Umbilical cord (tissue), 2 donors: ENCODE data around the gene AIFM2. TPM values are rescaled to one million over a fixed set of nuclear protein-coding genes. Genes with fewer than 3 reads are reported as not detected.

ENCODE experiments used
- DNase-seq: peaks from one replicate; pipeline ENCODE4 v3.0.0-alpha.2; 2015; ENCODE audit warnings: low spot score
- total RNA-seq: library from RNA; depleted of rRNA; stranded (reverse); fragments of >200 nt; gene quantifications from one replicate; pipeline ENCODE4 v1.2.3, GENCODE V29; 2014; ENCODE audit warnings: low replicate concordance; ENCODE audit not compliant: insufficient read depth

AIFM2 gene
- total RNA-seq, 1 donor from 2014 or later: 2.6 TPM

DNA sequence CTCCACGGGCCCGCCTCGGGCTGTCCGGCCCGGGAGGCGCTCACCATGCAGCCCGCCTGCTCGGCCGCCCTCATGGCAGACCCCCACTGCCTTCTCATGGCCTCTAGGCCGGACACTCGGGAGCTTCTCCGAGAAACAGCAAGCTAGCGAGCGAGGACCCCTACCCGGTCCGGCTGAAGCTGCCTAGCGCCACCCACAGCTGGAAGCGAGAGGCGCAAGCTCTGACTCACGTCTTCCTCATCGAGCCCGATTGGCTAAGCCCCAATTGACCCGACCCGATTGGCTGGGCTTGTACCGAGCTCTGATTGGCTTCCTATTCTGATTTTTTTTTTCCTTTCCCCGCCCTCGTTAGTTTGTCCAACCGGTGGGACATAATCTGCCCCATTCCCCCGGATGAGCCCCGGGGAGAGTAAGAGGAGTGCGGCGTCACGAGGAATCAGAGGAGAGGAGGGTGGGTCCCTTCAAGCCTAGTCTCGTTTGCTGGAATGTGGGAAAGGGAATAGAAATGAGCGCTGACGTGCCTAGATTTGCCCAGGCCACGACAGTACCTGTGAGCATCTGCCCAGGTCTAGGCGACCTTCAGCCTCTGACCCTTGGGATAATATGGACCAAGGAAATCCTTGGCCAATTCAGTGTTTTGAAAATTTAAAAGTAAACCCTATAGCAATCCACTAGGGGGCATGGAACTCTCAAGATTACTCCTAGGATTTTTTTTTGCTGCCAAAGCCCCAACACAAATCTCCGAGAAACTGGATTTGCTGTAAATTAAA lies 14.0 kb upstream of the AIFM2 start, which contains the start of gene TYSND1:
Gene TYSND1, minus strand, starts transcription at position 212 of the 770 bp plus-strand sequence. Its CDS starts 114 bp downstream, at position 98.
- DNase-seq: peak; percentile 99

GRCh38 chr10:70145666-70146488 lies 13.3 kb upstream of the AIFM2 start:
- peak; percentile 65 for DNase-seq

GRCh38 chr10:70145166-70145665 lies 12.6 kb upstream of the AIFM2 start:
- DNase-seq: no peak

GRCh38 chr10:70144372-70145110 lies 11.9 kb upstream of the AIFM2 start:
- no peak for DNase-seq

DNA sequence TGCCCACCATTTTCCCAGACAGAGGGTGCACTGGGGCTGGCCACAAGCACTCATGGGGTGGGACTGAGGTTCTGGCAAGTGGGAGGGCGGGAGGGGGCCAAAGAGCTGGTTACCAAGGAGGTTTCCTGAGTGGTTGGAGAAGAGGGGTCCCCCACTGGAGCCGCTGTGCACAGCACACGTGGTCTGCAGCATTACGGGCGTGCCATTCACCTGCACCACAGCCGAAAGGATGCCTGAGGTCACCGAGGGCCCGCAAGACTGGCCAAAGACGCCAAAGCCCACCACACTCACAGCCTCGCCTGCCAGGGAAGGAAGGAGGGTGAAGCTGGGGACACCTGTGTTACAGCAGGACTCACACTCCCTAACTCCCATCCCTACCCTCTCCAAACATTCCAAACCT lies 9.9 kb upstream of the AIFM2 start:
- DNase-seq: no peak

DNA sequence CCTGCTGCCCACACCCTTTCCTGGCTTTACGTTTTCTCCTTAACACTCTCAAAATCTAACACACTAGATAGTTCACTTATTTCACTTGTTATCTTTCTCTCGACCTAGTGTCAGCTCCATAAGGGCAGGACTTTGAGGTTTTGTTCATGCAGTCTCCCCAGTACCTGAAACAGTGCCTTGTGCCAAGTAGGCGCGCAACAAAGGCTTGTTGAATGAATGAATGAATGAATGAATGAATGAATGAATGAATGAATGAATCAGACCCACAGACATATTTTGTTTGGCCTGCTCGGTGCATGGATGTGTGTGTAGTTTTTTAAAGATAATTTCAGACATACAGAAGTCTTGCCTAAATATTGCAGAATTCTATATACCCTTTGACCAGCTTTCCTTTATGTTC lies 7.7 kb upstream of the AIFM2 start:
- no peak for DNase-seq

- DNase-seq: no peak
These were observed 7.3 kb upstream of the AIFM2 start for GRCh38 chr10:70139997-70140250.

- no peak for DNase-seq
These were observed 6.7 kb upstream of the AIFM2 start for GRCh38 chr10:70139151-70139996.

GRCh38 chr10:70137927-70138883 lies 5.6 kb upstream of the AIFM2 start:
- DNase-seq: no peak

DNA sequence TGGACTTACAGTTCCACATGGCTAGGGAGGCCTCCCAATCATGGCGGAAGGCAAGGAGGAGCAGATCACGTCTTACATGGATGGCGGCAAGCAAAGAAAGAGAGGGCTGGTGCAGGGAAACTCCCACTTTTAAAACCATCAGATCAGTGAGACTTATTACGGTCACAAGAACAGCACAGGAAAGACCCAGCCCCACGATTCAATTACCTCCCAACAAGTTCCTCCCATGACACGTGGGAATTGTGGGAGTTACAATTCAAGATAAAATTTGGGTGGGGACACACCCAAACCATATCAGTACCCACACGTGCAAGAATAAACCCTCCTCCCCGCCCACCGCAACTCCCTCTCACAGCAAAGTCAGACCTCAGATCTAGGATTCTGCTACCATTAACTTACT lies 4.5 kb upstream of the AIFM2 start:
- DNase-seq: no peak

DNA sequence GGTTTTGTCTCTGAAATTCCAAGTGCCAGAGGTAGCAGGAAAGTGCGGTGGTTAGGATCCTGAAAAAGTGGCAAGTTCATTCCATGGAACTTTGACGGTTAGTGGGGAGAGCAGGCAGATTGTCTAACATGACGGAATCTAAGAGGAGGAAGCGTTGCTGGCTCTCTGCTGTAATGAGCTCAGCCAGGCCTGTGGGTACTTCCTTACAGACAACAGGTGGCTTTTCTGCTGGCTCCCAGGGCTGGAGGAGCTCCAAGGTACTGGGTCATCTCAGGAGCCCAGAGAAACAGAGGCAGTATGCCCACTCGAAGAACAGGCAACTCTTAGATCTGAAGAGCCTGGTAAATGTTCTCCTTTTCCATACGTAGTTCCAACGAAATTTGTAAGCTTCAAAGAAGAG lies 3.1 kb upstream of the AIFM2 start:
- DNase-seq: no peak

DNA sequence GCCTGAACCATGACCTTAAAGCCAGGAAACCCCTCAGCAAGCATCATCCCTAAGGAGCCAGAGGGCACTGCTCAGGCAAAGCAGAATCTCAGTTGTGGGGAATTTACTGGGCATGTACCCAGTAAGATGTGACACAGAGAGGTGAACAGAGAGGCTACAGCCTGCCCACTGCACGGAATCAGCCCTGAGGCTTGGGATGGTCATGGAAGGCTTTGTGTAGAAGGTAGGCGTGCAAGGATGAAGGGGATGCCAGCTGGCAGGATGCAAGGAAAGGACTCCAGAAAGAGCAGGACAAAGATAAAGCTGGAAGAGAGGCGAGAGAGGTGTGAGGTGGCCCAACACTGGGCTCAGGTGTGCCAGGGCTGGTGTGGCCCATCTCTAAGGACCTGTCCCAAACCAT lies 2.4 kb upstream of the AIFM2 start:
- no peak for DNase-seq

DNA sequence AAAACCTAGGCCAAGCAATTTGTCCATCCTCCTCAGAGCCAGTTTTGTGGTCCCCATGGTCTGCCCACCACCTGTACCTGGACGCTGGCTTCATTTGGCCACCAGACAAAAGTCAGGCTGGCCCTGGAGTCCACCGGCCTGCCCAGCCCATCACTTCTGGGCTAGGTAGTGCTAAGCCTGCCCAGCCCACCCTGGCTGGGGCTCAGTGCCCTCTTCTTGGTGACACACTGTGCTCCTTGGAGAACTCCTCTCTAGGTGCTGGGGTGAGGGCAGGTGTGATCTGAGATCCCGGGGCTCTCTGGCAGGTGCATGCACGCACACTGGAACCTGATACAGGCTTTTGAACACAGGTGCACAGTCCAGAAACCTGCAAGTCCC lies 1.1 kb downstream of the AIFM2 start:
- no peak for DNase-seq

- DNase-seq: no peak
These were observed 1.6 kb downstream of the AIFM2 start for GRCh38 chr10:70130878-70131559.

- no peak for DNase-seq
These were observed 5.8 kb downstream of the AIFM2 start for GRCh38 chr10:70126700-70127395.

GRCh38 chr10:70125918-70126552 lies 6.6 kb downstream of the AIFM2 start:
- DNase-seq: no peak

DNA sequence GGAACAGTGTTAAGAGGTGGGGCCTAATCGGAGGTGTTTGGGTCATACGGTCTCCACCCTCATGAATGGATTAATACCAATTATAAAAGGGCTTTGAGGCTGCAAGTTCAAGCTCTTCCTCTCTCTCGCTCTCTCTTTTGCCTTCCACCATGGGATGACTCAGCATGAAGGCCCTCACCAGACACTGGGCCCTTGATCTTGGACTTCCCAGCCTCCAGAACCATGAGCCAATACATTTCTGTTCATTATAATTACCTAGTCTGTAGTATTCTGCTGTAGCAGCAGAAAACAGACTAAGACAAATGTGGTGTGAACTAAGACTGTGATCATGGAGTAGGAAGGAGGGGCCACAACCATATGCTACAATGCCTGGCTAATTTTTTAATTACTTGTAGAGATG lies 7.7 kb downstream of the AIFM2 start:
- no peak for DNase-seq

GRCh38 chr10:70124415-70124814 lies 8.2 kb downstream of the AIFM2 start:
- DNase-seq: no peak
